ENCODE measurements around the gene TSC1.
"Not testable (repeated sequence)": the region's sequence is repeated elsewhere in the genome, so short reads cannot be mapped to it uniquely, and the experiment has no call there.

The TSC1 gene

DNA sequence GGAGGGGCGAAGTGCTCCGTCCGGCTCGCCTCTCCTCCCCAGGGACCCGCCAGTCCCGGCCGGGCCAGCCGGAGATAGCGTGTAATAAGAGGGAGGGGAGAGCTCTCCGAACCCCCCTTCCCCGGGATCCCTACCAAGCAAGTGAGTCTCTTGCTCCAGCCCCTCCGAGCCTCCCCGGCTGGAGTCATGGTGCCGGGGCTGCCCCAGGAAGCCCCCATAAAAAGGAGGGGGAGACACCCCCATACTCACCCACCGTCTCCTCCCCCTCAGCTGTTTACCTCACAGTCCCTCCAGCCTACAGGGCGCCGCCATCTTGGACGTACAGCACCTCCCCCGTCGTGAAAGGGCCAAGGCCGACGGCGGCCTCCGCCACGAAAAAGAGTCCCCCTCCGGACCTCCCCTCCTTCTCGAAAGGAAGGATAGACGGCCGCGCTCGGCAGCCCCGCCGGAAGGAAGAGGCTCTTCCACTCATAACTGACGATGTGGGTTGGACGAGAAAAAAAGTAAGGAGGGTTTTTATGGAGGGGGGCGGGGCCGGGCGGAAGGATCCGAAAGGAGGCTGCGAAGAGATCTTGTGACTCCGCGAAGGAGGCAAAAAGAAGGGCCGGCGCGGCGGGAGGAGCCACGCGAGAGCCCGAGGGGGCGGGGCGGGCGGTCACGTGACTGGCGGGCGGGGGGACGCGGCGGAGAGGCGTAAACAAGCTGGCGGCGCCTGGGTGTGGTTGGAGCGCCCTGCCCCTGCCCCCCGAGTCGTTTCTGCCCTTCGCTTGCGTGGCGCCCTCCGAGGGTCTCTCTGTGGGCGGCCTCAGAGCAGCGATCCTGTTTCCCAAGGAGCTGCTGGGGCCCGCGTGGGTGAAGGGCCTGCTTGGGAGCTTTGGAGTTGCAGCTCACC, at the start of gene TSC1:
TSS of gene TSC1 (minus strand) at position 323 of the 892 bp plus-strand sequence. CDS start 15,744 bp downstream, outside the sequence.
- peak; percentile 95 to 96 for DNase-seq (ENCODE audit: low read depth in 2 of 2)

- no peak for DNase-seq (ENCODE audit: low read depth in 2 of 2)
Measured at GRCh38 chr9:132993511-132993939, 49.1 kb upstream of the TSC1 start.

- DNase-seq (ENCODE audit: low read depth in 2 of 2): no peak
Measured at GRCh38 chr9:132991351-132992300, 47.2 kb upstream of the TSC1 start.

DNA sequence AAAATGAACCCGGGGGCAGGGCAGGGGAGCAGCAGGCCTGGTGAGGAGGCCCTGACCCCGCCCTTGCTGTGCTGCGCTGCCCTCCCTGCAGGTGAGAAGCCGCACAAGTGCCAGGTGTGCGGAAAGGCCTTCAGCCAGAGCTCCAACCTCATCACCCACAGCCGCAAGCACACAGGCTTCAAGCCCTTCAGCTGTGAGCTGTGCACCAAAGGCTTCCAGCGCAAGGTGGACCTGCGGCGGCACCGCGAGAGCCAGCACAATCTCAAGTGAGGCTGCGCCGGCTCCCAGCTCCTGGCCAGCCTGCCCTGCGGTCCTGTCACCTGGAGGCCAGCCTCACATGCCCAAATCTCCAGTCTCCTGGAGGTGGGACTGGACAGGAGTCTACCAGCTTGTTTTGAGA, 46.4 kb upstream of the TSC1 start:
- DNase-seq (ENCODE audit: low read depth in 2 of 2): no peak

DNA sequence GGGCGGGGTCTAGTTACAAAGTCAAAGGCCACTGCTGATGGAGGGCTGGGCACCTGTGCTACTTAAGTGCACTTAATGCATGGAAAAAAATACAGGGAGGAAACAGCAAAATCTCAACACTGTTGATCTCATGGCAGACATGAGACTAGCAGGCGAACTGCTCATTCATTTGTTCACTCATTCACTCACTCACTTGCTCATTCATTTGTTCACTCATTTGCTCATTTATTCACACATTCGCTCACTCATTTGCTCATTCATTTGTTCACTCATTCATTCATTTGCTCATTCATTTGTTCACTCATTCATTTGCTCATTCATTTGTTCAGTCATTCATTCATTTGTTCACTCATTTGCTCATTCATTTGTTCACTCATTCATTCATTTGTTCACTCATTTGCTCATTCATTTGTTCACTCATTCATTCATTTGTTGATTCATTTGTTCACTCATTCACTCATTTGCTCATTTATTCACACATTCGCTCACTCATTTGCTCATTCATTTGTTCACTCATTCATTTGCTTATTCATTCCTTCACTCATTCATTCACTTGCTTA, 45.7 kb upstream of the TSC1 start:
- DNase-seq (ENCODE audit: low read depth in 2 of 2): not testable (repeated sequence)

DNA sequence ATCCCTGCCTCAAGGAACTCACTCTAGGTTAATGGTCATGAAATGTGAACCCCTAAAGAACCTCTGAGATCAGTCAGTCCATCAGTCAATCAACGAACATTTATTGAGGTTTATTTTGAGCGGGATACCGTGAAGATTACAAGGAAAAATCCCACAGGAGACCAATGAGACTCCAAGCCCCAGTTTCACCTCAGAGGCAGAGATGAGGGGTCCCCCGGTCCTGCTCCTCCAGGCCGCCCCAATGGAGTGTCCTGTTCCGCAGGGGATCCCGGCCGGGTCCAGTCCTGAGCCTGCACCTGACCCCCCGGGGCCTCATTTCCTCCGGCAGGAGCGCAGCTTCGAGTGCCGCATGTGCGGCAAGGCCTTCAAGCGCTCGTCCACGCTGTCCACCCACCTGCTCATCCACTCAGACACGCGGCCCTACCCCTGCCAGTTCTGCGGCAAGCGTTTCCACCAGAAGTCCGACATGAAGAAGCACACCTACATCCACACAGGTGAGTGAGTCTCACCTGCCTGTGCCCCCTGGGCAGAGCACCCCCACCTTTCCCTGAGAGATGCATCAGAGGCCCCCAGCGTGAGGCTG, 45.1 kb upstream of the TSC1 start:
- DNase-seq (ENCODE audit: low read depth in 2 of 2): no peak

- no peak for DNase-seq (ENCODE audit: low read depth in 2 of 2)
Measured at GRCh38 chr9:132989014-132989310, 44.5 kb upstream of the TSC1 start.

DNA sequence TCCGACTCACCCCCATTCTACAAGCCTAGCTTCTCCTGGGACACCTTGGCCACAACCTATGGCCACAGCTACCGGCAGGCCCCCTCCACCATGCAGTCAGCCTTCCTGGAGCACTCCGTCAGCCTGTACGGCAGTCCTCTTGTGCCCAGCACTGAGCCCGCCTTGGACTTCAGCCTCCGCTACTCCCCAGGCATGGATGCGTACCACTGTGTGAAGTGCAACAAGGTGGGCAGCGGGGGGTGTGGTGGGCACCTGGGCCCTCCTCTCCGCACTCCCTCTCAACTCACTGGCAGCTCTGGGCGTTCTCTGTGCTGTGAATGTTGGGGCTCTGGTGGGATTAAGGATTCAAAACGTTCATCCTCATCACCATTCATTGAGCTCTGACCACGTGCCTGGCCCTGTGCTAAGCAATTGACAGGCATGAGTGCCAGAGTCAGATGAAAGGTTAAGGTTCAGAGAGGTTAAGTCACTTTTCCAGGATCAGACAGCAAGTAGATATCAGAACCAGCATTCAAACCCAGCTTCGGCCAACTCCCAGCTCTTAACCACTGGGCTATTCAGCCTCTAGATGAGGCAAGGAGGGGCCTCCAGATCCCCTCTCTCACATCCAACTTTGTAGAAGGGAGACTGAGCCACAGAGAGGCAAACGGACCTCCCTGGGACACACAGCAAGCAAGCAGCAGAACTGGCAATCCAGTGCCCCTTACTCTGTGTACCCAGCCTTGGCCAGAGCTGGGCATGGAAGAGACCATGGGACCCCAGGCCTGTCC, 44.0 kb upstream of the TSC1 start:
- no peak for DNase-seq (ENCODE audit: low read depth in 2 of 2)

DNA sequence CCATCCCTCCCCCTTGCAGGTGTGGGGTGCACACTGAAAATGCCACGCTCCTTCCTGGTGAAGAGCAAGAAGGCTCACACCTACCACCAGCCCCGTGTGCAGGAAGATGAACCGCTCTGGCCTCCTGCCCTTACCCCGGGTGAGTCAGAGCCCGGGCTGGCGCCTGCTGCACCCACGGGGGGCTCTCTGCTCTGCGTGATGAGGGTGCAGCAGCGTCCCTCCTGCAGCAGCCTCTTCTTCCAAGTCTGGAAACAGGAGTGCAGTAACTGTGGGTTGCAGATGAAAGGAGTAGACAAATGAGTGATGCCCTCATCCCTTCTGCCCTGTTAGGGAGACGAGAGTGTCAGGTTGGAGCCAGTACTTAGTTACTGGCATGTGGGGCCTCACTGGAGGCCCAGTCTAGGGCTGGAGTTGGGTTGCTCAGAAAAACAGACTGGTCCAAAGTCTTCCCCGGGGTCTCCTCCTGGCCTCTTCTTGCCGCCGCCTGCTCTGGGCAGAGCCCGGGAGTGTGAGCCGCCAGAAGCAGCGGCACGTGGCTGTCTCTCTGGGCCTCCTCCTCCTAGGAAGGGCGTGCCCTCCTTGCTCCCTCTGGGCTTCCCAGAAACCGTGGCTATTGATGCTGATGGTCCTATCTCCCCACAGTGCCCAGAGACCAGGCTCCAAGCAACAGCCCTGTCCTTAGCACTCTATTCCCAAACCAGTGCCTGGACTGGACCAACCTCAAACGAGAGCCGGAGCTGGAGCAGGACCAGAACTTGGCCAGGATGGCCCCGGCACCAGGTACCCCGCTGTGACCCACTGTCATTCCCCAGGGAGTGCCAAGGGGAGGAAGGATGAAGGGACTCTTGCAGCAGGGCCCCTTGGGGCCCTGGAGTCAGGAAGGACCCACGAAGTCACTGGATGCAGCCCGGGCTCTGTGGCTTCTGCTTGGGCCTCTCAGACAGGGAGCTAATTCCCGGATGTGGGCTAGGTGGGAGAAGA, 42.5 kb upstream of the TSC1 start:
- no peak for DNase-seq (ENCODE audit: low read depth in 2 of 2)

GRCh38 chr9:132986114-132986513, 41.7 kb upstream of the TSC1 start:
- no peak for DNase-seq (ENCODE audit: low read depth in 2 of 2)

DNA sequence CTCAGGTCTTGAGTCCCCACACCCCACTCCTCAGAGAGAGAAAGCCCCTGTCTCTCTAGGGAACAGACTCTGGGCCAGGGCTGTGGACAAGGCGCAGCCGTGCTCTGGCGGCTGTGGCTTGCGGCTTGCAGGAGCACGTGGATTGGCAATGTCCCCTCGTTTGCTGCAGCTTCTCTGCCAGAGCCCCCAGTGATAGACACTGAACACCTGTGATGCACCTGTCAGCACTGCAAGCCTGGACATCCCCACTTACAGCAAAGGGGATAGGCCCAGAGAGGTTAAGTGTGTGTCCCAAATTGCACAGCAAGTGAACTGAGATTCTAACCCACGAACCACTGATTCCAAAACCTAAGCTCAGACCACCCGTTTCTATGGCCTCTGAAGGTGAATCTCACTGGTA, 41.1 kb upstream of the TSC1 start:
- DNase-seq (ENCODE audit: low read depth in 2 of 2): no peak

DNA sequence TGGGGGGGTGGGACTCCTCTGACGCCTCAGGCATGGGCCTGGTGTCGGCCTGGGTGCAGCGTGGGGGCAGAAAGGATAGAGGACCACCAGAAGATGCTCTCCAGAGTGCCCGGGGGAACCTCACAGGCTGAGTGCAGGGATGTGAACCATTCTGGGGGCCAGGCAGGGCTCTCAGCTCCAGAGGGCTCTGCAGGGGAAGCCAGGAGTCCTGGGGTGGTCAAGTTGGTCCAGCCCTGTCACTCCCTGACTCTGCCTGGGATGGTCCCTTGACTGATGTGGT, 40.6 kb upstream of the TSC1 start:
- DNase-seq (ENCODE audit: low read depth in 2 of 2): no peak

- DNase-seq (ENCODE audit: low read depth in 2 of 2): no peak
Measured at GRCh38 chr9:132984202-132985070, 40.0 kb upstream of the TSC1 start.

GRCh38 chr9:132983491-132984201, 39.2 kb upstream of the TSC1 start:
- no peak for DNase-seq (ENCODE audit: low read depth in 2 of 2)

GRCh38 chr9:132982458-132982857, 38.0 kb upstream of the TSC1 start:
- DNase-seq (ENCODE audit: low read depth in 2 of 2): no peak

DNA sequence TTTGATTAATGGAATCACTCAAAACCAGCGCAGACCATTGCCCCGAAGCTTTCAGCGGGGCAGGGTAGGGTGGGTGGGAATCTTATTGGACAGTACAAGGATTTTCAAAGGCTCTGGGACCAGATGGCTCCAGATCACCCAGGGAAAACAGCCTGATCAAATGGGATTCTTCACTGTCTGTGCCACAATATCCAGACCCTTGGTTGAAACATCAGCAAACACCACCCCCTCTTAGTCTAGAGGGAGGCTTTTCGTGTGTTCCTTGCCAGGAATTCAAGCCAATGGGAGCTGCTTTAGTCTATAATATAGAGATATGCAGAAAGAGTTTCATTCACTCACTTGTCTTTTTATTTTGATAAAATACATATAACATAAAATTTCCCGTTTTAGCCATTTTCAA, 35.7 kb upstream of the TSC1 start:
- no peak for DNase-seq (ENCODE audit: low read depth in 2 of 2)

DNA sequence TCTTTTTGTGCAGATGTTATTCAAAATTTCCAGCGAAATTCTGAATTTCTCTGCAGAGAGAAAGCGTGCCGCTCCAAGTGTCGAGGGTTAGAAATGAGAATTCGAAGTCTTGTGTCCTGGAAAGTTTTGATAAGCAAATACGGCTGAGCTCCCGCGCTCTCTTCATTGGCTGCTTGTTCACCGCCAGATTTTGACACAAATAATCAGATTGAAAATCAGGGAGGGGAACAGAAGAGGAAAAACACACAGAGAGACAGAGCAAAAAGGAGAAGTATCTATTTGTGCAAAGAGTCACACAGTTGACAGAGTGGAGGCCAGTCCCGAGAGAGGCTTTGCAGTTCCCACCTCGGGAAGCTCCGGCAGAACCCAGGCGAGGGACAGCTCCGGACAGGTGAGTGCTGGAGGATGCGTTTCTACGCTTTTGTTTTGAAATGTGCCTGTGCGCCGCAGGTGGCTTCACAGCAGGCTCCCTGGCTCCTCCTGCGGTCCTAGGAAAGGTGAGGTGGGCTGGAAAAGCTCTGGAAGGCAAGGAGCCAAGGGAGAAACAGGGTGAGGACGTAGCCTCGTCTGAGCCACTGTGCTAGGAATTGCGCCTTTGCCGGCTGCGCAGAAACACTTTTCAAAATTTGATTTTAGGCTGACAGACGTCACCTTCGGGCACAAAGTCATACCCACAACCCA, 34.2 kb upstream of the TSC1 start, which contains the start of gene GFI1B:
TSS of gene GFI1B (plus strand) at position 244 of the 681 bp plus-strand sequence. CDS start 7,985 bp downstream, outside the sequence.
- no peak for DNase-seq (ENCODE audit: low read depth in 2 of 2)

- no peak for DNase-seq (ENCODE audit: low read depth in 2 of 2)
Measured at GRCh38 chr9:132978112-132978450, 33.7 kb upstream of the TSC1 start.

Measured in stimulated activated CD8-positive, alpha-beta memory T cell treated with anti-CD3 and anti-CD28 coated beads, Interleukin-7, amount 100 ng/mL, for 4 hours (primary cell).